B cell (primary cell): ENCODE data around the gene LIMS2. TPM values are rescaled to one million over a fixed set of nuclear protein-coding genes. Genes with fewer than 3 reads are reported as not detected.

Source experiments
- ATAC-seq: fragments of 200-7000 bp; cut with Tn5 transposase; one replicate; pipeline ENCODE4 v1.10.0; 2021; ENCODE audit warnings: low read depth, mild to moderate bottlenecking, moderate number of reproducible peaks, moderate library complexity
- CTCF ChIA-PET: fragments of 350-600 bp; sonication (Branson Sonifier 250); formaldehyde crosslinking; loops from one replicate; lab custom pipeline; 2021; ENCODE audit warnings: antibody characterized with exemption, inconsistent platforms; lab: Charles Lee
- POLR2A ChIA-PET: fragments of 350-600 bp; sonication (Branson Sonifier 250); formaldehyde crosslinking; loops from one replicate; lab custom pipeline; 2021; ENCODE audit warnings: antibody characterized with exemption; lab: Charles Lee
- DNase-seq: peaks from one replicate; pipeline ENCODE4 v3.0.0; 2013
- H2AFZ ChIP-seq: 2 replicates; pipeline ENCODE4 v1.6.1; 2012; ENCODE audit warnings: mild to moderate bottlenecking, low read depth, low read length; ENCODE audit not compliant: insufficient read depth, poor library complexity, severe bottlenecking
- H3K27ac ChIP-seq, 2 donors: 1 replicate in 1 of 2; 2 replicates in 1 of 2; pipeline ENCODE4 v1.5.1; 2012 to 2013; ENCODE audit warnings: low read length in 2 of 2, mild to moderate bottlenecking in 2 of 2, moderate library complexity in 1 of 2
- H3K27me3 ChIP-seq, 4 experiments: fragments of 200-600 bp in 1 of 4; sonication (generic) in 1 of 4; replicated peaks in 1 of 4; 1 replicate in 2 of 4; 2 replicates in 2 of 4; pipeline versions ENCODE4 v1.6.1 to v1.7.0; 2013 to 2016; ENCODE audit warnings: low read length in 3 of 4, mild to moderate bottlenecking in 2 of 4, mixed read lengths in 1 of 4, moderate library complexity in 1 of 4; ENCODE audit not compliant: insufficient read depth in 4 of 4, control insufficient read depth in 3 of 4; ENCODE audit errors: control extremely low read depth in 1 of 4
- H3K36me3 ChIP-seq, 2 experiments: replicated peaks in 1 of 2; 1 replicate in 1 of 2; 2 replicates in 1 of 2; pipeline versions ENCODE4 v1.6.1 to v1.7.1; 2013; ENCODE audit warnings: low read length in 1 of 2; ENCODE audit not compliant: insufficient read depth in 2 of 2, control insufficient read depth in 1 of 2; ENCODE audit errors: control extremely low read depth in 1 of 2, extremely low read depth in 1 of 2
- H3K4me1 ChIP-seq, 2 donors: fragments of 200-600 bp in 1 of 2; sonication (generic) in 1 of 2; 1 replicate in 1 of 2; 2 replicates in 1 of 2; pipeline versions ENCODE4 v1.5.1 to v1.6.1; 2013 to 2017; ENCODE audit warnings: low read length in 2 of 2; ENCODE audit not compliant: control insufficient read depth in 2 of 2, insufficient read depth in 2 of 2
- H3K4me2 ChIP-seq: replicated peaks from 2 replicates; pipeline ENCODE3; 2012; ENCODE audit warnings: mild to moderate bottlenecking, low read depth, low read length; ENCODE audit not compliant: poor library complexity, severe bottlenecking
- H3K4me3 ChIP-seq, 5 experiments: fragments of 200-600 bp in 1 of 5; sonication (generic) in 1 of 5; 1 replicate in 3 of 5; 2 replicates in 2 of 5; pipeline versions ENCODE4 v1.5.1 to v1.7.0; 2011 to 2016; ENCODE audit warnings: low read length in 4 of 5, mild to moderate bottlenecking in 4 of 5, low read depth in 2 of 5, control low read depth in 1 of 5, moderate library complexity in 1 of 5; ENCODE audit not compliant: insufficient read depth in 1 of 5; ENCODE audit errors: control extremely low read depth in 1 of 5, extremely low read depth in 1 of 5
- H3K79me2 ChIP-seq: fragments of 200-600 bp; sonication (generic); one replicate; pipeline ENCODE4 v1.6.0; 2016; ENCODE audit warnings: low read length; ENCODE audit not compliant: control insufficient read depth, insufficient read depth
- H3K9ac ChIP-seq: fragments of 200-600 bp; sonication (generic); 2 replicates; pipeline ENCODE4 v1.6.1; 2017; ENCODE audit warnings: mild to moderate bottlenecking, low read length, moderate library complexity
- H3K9me3 ChIP-seq, 3 donors: one replicate each; pipeline versions ENCODE4 v1.6.1 to v1.7.1; 2013; ENCODE audit warnings: low read length in 2 of 3; ENCODE audit not compliant: control insufficient read depth in 2 of 3, insufficient read depth in 1 of 3; ENCODE audit errors: control extremely low read depth in 1 of 3
- H4K20me1 ChIP-seq: 2 replicates; pipeline ENCODE4 v1.6.0; 2012; ENCODE audit warnings: mild to moderate bottlenecking, low read length; ENCODE audit not compliant: insufficient read depth, control insufficient read depth, poor library complexity, severe bottlenecking
- H3K27ac Mint-ChIP-seq: one replicate; pipeline ENCODE4 v1.8.0; 2021; ENCODE audit warnings: mixed read lengths
- H3K27me3 Mint-ChIP-seq: one replicate; pipeline ENCODE4 v1.8.0; 2021; ENCODE audit warnings: mixed read lengths
- H3K4me1 Mint-ChIP-seq: one replicate; pipeline ENCODE4 v1.8.0; 2021; ENCODE audit warnings: mixed read lengths
- H3K4me3 Mint-ChIP-seq: one replicate; pipeline ENCODE4 v1.8.0; 2021; ENCODE audit warnings: mixed read lengths
- H3K9me3 Mint-ChIP-seq: one replicate; pipeline ENCODE4 v1.8.0; 2022; ENCODE audit warnings: mixed read lengths; ENCODE audit not compliant: insufficient read depth
- EZH2 ChIP-seq: IDR thresholded peaks from 2 replicates; pipeline ENCODE4 v1.6.1; 2012; ENCODE audit warnings: borderline replicate concordance, low read depth, mild to moderate bottlenecking, moderate library complexity, low read length; ENCODE audit not compliant: insufficient read depth, poor library complexity, severe bottlenecking
- WGBS: methylation state at CpG from one replicate; pipeline ENCODE4 v1.1.5; 2013; ENCODE audit warnings: missing lambda C conversion rate; ENCODE audit not compliant: insufficient coverage; 5-methylcytosine and 5-hydroxymethylcytosine counted together
- intact Hi-C: fragments of 100-400 bp; cut with micrococcal nuclease; formaldehyde crosslinking; loops from one replicate; pipeline ENCODE4 v1.10.0; 2022
- polyA plus RNA-seq: library from polyadenylated mRNA; depleted of rRNA; stranded (reverse); fragments of >200 nt; gene quantifications from 2 replicates; pipeline ENCODE4 v1.2.3, GENCODE V29; 2012
- total RNA-seq, 2 donors: library from RNA; stranded (reverse); fragments of 120-200 nt in 1 of 2; gene quantifications; 1 replicate in 1 of 2; 2 replicates in 1 of 2; pipeline versions ENCODE4 v1.2.3 to v1.2.4, GENCODE V29; 2013 to 2022
- TF ChIP-seq, protein P1 (sequence below): fragments of 200-600 bp; IDR thresholded peaks from one replicate; pipeline ENCODE4 v1.8.0; 2022; ENCODE audit warnings: antibody characterized with exemption, mild to moderate bottlenecking

Gene LIMS2
- total and polyA plus RNA-seq, 2 donors (not counting 1 experiment from before 2014, with no cell fraction given): 6.7 to 32.2 TPM

DNA sequence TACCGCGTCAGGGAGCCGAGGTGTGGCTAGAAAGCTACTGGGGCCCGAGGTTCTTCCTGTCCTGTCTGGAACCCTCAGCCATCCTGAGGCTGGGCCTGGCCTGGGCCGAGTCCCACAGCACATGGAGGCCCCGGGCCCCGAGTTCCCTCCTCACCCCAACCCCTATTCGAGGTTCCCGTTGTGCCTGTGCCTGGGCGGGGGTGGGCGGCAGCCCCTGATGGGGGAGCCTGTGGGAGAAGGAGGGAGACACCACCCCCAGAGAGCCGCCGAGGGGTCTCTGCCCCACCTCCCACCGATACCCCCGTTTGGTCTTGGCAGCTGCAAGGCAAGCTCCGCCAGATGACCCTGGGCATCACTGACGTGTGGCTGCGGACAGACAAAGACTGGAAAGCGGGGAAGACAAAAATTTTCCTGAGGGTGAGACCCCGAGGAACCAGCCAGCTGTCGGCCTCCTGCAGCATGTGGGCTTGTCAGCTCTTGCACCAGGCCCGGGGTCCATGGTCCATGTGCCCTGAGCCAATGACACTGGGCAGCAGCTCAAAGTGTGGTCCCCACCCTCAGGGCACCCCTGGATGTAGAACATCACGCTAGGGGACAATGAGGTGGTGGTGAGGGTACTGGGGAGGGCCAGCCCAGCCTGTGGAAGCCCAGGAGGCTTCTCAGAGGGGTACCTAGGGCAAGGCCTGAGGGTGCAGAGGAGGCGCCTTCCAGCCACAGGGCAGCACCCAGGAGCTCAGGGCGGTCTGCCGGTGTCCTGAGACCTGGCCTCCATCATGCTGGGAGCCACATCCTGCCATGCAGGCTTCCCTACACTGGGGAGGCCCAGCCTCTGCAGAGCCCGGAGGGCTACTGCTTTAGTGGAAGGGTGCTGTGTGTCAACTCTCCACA is 81.9 kb downstream of the LIMS2 start:
- Histone ChIP-seq H3K9ac (no peak overlapping the region), H3K4me2 (no peak overlapping the region), H3K36me3 (no peaks in the 10 kb centered on the region), H3K4me3 (no peak overlapping the region), H2AFZ (no peak overlapping the region), H3K27me3 (no peaks in the 10 kb centered on the region), H3K4me1 (peaks cover 10 to 18% of the 10 kb centered on the region in 2 donors), H3K79me2 (no peaks in the 10 kb centered on the region), H4K20me1 (no peaks in the 10 kb centered on the region), H3K27ac (no peak overlapping the region), H3K9me3 (peaks cover 0 to 2% (median 0%) of the 10 kb centered on the region in 3 donors)
- TF ChIP-seq EZH2: no peak
- TF ChIP-seq, protein P1, sequence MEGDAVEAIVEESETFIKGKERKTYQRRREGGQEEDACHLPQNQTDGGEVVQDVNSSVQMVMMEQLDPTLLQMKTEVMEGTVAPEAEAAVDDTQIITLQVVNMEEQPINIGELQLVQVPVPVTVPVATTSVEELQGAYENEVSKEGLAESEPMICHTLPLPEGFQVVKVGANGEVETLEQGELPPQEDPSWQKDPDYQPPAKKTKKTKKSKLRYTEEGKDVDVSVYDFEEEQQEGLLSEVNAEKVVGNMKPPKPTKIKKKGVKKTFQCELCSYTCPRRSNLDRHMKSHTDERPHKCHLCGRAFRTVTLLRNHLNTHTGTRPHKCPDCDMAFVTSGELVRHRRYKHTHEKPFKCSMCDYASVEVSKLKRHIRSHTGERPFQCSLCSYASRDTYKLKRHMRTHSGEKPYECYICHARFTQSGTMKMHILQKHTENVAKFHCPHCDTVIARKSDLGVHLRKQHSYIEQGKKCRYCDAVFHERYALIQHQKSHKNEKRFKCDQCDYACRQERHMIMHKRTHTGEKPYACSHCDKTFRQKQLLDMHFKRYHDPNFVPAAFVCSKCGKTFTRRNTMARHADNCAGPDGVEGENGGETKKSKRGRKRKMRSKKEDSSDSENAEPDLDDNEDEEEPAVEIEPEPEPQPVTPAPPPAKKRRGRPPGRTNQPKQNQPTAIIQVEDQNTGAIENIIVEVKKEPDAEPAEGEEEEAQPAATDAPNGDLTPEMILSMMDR: no peak
- ATAC-seq (no peak), DNase-seq (no peak)
- POLR2A ChIA-PET: interaction anchor here (0.7 to 1.4 kb wide), 3 partner anchors 47 to 132 kb away, joined by 3 to 5 read pairs (median 4); no protein-coding TSS in a partner anchor
- CTCF ChIA-PET: interaction anchor here (0.6 to 7.2 kb wide), 7 partner anchors 18 to 218 kb away, joined by 3 to 553 read pairs (median 4); partner anchors contain the start of genes GPR17 and IWS1
- intact Hi-C loops: no loop called here
- H3K4me3 Mint-ChIP-seq: no peak overlapping the region
- no peaks in the 10 kb centered on the region for H3K9me3 Mint-ChIP-seq
- H3K27me3 Mint-ChIP-seq: no peaks in the 10 kb centered on the region
- 89% methylated on average over 22 of the region's 27 CpGs for WGBS
- no peak overlapping the region for H3K27ac Mint-ChIP-seq
- peaks cover 28% of the 10 kb centered on the region for H3K4me1 Mint-ChIP-seq
